Spleen (tissue), 7 donors: ENCODE measurements around the gene UGT1A3.

Source experiments
- CTCF ChIP-seq, 11 experiments: fragments of 200-600 bp in 7 of 11; fragments of 450-650 bp in 4 of 11; sonication (generic) in 4 of 11; IDR thresholded peaks in 8 of 11; conservative IDR thresholded peaks in 3 of 11; 1 replicate in 7 of 11; 2 replicates in 4 of 11; pipeline versions ENCODE4 v1.4.0 to v1.8.0; 2016 to 2021; ENCODE audit warnings: antibody characterized with exemption in 11 of 11, inconsistent platforms in 4 of 11, mild to moderate bottlenecking in 1 of 11
- POLR2A ChIP-seq, 3 donors: fragments of 450-650 bp; IDR thresholded peaks; one replicate each; pipeline ENCODE4 v1.5.1; 2017; ENCODE audit warnings: antibody characterized with exemption in 3 of 3, mild to moderate bottlenecking in 1 of 3
- donor health status: DM: no; HTN: no; CAD: no; lungs with moderate emphysema.
- donor health status: DM: no; HTN: no; CAD: no.
- donor health status: DM: no; HTN: no; CAD: no.

- TF ChIP-seq CTCF (IDR thresholded peaks at IDR 0.05 in 8 of 11, conservative IDR thresholded peaks at IDR 0.05 in 3 of 11), result no peak
- TF ChIP-seq POLR2A (IDR thresholded peaks at IDR 0.05), result no peak
Observed at GRCh38 chr2:233819884-233820773, 91.3 kb downstream of the UGT1A3 start.
